GM19043 (cell line): ENCODE measurements around the gene NUDT15.
A peak's percentile ranks its signal among the peaks of the same experiment; 100 is the strongest.
"Not testable (repeated sequence)": the region's sequence is repeated elsewhere in the genome, so short reads cannot be mapped to it uniquely, and the experiment has no call there.

Experiments used
- ATAC-seq: cut with Tn5 transposase; IDR thresholded peaks from one replicate; pipeline ENCODE4 v1.9.1; 2021; ENCODE audit warnings: low read depth; ENCODE audit not compliant: unreplicated experiment

The NUDT15 gene

DNA sequence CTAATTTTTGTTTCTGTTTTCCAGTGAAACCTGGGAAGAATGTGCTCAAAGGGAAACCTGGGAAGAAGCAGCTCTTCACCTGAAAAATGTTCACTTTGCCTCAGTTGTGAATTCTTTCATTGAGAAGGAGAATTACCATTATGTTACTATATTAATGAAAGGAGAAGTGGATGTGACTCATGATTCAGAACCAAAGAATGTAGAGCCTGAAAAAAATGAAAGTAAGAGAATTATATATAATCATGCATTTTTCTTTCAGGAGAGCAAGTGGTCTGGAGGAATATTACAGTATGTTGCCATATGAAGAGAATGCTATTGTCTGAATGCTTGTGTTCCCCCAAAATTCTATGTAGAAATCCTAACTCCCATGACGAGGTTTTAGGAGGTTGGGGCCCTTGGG, 3.4 kb downstream of the NUDT15 start:
- ATAC-seq, result no peak

DNA sequence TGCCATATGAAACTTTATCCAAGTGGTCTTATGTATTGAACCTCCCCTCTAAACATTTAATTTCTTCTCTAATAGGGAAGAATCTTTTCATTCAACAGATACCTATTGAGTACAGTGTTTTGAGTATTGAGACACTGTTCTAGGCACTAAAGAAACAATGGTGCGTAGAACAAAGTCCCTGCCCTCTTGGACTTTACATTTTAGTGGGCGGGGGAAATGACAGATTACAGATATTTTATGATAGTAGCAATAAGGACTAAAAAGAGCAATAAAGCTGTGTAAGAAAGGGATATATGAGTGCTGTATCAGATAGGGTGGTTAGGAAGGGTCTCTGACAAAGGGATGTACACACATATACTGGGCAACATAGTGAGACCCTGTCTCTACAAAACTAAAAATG, 5.4 kb downstream of the NUDT15 start:
- ATAC-seq, result no peak

DNA sequence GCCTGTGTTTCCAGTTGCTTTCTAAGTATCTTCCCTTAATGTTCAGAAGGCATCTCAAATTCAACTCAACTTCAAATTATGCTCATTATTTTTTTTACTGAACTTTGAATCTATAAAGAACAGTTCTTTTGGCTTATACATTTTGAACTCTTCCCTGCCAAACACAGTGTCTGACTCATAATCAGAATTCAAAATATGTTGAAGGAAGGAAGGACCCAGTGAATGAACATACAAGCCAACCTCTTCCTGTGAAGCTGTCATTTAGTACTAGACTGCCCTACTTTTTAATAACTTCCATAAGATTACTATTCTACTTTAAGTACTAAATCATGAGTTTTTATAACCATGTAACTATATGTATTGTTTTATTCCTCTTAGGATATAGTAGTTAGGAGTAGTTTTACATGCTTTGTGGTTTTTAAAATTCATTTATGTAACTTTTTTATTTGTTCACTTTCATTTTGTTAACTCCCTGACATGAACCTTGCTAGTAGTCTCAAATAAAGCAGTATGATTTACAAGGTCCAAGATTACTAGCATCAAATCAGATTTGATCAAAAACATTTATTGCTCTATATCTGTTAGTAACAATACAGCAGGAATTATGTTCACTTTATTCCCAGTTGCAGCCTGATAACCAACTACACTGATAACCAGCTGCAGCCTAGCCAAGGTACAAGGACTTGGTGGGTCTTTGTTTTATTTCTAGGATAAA, 6.4 kb downstream of the NUDT15 start:
- ATAC-seq, result no peak

DNA sequence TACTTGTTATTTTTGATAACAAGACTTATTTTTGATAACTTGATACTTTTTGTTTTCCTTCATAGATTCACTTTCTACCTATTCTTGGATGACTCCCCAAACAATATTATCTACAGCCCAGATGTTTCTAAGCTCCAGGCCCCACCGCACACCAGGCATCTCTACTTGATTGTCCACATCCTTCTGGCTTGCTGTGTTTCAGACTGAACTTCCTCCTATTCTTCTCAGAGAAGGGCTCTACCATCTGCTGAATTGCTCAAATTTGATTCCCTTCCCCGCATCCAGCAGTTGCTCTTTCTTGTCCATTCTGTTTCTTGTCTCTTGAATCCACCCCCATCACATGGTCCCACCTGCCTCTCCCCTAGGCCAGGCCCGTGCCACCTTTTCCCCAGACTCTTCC, 13.0 kb downstream of the NUDT15 start:
- no peak for ATAC-seq

DNA sequence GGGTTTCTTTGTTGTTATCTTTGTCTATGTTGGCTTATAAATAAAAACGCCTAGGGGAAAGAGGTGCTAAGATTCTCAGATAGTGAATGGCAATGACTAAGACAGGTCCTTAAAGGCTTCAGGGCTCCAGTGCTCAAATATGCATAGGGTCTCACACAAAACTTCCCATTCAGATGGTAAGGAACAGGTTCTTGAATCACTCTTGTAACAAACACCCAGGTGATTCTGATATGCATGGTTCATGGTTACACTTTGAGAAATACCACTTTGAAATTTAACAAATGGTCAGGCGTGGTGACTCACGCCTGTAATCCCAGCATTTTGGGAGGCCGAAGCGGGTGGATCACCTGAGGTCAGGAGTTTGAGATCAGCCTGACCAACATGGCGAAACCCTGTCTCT, 17.1 kb downstream of the NUDT15 start:
- no peak for ATAC-seq

DNA sequence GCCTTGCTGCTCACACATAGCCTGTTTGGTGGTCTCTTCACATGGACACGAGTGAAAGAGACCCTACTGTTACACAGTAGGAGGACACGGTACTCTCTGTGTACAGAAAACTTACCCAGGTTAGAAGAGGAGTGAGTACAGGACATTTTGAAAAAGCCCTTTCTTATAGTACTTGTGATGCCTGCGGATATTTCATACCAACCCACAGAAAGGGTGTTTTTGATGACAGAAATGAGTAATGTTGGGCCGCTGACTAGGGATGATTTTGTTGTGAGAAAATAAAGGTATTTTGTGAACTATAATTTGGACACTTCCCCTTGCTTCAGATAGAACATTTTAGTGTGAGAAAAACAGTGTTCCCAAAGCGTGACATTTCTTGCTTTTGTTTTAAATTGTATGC, 18.2 kb downstream of the NUDT15 start:
- ATAC-seq, result no peak

DNA sequence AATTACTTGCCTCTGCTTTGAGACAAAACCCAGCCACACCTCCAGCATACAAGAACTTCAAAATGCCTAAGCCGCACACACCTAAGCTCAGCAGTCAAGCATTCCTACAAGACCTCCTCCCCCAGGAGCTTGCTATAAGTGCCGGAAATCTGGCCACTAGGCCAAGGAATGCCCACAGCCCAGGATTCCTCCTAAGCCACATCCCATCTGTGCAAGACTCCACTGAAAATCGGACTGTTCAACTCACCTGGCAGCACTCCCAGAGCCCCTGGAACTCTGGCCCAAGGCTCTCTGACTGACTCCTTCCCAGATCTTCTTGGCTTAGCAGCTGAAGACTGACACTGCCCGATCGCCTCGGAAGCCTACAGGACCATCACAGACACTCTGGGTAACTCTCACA, 21.0 kb downstream of the NUDT15 start:
- ATAC-seq, result not testable (repeated sequence)

DNA sequence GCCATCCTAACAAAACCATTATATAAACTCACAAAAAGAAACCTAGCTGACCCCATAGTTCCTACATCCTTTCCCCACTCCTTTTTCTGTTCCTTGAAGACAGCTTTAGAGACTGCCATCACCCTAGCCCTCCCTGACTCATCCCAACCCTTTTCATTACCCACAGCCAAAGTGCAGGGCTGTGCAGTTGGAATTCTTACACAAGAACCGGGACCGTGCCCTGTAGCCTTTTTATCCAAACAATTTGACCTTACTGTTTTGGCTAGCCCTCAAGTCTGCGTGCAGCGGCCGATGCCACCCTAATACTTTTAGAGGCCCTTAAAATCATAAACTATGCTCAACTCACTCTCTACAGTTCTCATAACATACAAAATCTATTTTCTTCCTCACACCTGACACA, 22.4 kb downstream of the NUDT15 start:
- ATAC-seq, result not testable (repeated sequence)

DNA sequence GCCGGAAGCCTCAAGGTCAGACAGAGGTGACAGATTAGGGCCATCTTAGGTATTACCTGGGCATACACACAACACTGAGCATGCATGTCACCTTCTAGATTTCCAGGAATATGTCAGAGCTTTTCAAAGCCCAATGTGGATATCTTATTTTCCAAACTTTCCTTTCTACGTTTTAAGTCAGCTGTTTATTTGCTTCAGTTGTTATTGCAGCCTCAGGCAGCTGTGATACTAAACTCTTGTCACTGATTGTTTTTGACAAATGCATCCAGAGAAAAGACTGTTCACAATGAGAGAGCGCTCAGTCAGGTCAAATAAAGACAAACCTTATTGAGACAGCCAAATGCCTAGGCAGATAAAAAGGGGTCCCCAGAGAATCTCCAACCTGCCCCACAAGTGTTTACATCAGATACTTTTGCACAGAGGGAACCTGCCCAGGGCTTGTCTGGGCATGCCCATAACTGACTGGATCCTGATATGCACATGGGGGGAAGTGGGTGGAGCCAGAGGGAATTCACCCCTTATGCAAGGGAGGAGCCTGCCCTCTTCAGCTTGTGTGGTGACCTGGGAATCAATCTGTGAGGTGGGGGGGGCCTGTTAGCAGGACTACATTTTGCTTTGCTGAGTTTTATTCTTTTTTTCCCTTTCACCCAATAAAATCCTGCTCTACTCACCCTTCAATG, 28.9 kb downstream of the NUDT15 start:
- peak; percentile 59 for ATAC-seq

DNA sequence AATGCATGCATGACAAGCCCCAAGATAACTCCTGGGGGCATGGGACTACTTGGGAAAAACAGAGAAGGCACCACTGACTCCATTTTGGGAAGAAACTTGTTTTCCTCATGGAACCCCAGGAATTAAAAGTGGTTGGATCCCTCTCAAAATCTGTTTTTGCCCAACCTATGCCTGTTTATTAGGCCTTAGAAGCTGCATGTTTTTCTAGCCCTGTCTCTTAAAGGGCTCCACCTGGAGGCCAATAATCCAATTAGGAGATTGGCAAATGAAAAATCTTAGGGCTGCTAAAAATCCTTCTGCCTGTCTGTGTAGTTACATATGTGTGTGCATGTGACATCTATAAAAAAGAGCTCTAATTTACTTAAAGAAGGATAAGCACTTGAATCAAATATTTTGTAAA, 30.5 kb downstream of the NUDT15 start:
- no peak for ATAC-seq

DNA sequence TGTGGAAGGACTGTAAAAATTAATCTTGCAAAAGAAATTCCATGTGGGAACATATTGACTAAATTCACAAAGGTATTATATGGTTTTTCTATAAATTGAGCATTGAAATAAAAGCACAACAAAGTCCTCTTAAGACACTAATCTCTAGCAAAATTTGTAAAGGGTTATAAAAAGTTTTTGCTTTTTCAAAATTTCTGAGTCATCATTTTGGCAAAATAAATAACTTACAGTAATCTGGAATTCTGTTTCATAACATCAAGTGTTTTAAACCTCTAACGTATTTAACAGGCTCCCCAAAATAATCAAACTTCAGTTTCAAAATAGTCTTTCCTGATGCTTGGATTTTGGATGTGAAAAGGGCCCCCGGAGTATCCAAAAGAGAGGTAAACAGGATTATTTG, 31.4 kb downstream of the NUDT15 start:
- no peak for ATAC-seq

DNA sequence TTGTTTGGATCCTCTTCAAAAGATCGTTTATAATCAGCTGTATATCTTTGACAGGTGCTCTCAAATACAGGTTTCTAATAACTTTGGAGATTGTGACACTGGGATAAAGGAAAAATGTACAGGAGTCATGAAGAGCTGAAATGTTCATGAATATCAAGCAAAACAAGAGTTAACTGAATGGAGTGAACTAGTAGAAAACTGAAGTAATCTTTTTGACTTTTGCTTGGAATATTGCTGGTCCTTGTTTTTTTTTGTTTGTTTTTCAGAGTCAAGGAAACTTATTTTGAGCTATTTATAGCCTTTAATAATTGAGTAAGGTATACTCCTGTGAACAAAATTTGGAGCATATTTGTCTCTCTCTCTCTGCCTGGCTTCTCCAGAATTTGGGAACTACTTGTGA, 32.0 kb downstream of the NUDT15 start:
- no peak for ATAC-seq

DNA sequence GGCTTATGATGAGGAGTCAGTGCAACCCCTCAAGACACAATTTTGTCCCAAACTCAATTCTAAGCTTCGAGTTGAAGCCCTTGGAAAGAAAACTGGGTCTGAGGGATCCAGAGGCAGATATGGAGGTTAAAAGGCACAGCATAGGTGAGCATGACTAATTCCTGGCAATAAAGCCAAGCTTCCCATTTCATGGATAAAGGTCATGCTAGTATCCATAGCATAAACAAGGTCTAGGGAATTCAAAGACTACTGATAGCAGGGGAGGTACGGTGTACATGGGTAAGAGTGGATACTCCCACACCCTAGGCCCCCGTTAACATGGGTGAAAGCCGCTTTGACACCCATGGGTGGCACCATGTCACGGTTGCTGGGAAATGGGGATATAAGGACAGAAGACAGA, 33.4 kb downstream of the NUDT15 start:
- ATAC-seq, result no peak

DNA sequence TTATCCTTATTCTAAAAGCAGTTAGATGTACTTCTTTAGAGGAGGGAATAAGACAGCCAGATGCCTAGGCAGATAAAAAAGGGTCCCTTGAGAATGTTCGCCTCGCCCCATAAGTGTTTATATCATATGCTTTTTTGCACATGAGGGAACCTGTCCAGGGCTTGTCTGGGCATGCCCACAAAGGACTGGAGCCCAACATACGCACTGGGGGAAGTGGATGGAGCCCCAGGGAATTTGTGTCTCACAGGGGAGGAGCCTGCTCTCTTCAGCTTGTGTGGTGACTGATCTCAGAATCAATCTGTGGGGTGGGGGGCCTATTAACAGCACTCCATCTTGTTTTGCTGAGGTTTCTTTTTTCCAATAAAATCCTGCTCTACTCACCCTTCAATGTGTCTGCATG, 34.8 kb downstream of the NUDT15 start:
- ATAC-seq, result no peak

DNA sequence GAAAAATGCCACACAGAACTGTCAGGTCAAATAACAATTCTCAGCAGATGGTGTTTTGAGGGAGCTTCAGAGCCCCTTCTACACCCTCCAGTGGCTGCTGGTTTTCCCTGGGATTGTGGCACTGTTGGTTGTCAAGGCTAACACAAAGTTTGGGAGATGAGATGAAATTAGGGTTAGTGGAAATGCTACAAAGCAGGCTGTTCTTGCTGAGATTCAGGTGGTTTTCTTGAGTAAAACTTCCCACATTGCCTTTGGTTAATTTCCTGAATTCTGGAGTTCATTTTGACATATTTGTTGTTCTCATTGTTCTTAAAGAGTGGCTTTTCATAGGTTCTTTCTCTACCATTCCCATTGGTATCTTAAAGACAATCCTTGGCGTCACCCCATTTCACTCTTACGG, 35.3 kb downstream of the NUDT15 start:
- no peak for ATAC-seq

DNA sequence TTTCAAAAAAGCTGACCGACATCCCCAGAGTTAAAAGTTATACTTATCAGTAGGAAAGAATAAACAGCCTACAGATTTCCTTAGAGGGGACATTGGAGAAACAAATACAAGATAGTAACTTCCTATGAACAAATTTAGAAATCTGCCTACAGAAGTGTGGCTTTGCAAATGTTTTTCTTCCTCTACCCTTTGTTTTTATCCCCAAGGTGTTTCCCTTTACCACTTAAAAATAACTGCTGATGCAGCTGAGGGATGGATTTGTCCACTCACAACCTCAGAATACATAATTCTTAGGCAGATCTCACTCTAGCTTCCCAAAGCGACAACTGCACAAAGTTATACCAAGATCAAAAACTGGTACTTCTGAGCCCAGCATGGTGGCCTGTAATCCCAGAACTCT, 36.5 kb downstream of the NUDT15 start:
- no peak for ATAC-seq

DNA sequence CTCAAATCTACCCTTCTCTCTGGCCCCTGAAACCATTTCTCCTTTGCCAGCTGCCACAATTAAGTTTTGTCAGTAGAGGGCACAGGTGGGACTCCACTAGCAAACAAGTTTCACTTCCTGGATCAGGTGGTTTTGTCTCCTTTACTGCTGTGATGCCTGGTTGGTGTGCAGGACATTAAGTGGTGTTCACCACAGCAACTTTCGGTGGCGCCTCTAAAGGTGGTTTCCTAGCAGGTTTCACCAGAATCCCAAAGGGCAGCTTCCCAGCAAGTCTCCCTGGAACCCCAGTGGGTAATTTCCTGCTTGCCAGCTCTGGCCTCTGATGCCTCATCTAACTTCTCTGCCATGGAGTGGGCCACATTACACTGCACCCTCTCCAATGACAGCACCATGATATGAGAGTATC, 40.7 kb downstream of the NUDT15 start:
- ATAC-seq, result peak; percentile 94

DNA sequence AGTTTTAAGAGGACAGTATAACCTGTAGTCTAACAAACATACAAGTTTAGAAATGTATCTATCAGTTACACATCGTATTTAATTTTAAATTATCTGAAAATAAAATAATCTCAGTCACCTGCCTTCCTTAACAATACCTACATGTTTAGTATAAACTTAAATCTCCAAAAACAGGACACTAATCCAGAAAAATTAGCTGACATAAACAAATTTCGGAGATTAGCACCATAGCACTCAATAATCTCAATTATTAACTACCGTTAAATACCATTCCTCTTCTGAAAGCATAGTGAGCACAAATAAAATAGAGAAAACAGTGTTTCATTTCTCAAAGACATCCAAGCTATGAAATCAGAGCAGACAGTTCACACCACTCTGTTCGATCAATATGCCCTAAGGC, 44.2 kb downstream of the NUDT15 start:
- ATAC-seq, result no peak

DNA sequence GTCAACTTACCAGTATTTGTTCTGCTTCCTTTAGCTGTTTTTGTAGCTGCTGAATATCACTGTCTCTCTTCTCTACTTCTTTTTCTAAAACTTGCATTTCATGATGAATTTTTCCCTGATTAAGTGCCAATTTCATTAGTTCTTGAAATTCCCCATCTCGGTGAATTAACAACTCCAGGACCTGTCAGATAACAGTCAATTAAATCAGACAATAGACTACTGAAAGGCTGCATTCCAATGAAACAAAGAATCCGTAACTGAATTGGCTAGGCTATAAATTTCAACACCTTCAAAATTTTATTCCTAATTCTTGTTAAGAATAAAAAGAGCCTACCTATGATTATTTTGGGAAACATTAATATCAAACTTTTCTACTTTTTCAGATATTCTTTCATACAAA, 48.7 kb downstream of the NUDT15 start:
- no peak for ATAC-seq

DNA sequence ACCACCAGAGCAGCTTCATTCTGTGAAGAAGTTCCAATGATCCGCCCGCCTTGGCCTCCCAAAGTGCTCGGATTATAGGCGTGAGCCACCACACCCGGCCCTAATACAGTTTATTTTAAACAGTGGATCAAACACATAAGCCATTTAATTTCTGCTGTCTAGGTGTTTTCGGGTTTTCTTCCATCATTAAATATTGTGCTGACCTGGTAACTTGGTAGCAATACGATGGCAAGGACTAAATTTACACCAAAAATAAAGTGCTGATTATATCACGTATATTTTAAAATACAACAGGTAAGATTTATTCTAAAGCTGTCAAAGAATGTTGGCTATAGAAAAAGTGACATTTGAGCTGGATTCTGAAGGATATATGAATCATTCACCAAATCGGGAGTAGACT, 56.1 kb downstream of the NUDT15 start:
- ATAC-seq, result no peak

DNA sequence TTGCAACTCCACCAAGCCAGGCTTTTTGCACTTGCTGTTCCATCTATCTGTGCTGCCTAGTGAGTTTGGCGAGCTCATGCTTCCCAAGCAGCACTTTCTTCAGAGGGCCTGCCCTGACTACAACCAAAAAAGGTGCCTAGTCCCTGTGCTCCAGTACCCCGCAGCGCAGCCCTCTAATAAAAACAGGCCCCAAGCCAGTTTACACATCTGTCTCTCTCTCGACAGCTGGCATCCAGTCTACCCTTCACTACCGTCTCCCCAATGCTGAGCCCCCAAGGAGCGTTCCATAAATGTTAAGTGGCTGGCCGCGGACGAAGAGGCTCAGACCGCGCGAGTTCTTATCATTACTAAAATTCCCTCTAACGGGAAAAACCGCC, 56.9 kb downstream of the NUDT15 start:
- ATAC-seq, result no peak

DNA sequence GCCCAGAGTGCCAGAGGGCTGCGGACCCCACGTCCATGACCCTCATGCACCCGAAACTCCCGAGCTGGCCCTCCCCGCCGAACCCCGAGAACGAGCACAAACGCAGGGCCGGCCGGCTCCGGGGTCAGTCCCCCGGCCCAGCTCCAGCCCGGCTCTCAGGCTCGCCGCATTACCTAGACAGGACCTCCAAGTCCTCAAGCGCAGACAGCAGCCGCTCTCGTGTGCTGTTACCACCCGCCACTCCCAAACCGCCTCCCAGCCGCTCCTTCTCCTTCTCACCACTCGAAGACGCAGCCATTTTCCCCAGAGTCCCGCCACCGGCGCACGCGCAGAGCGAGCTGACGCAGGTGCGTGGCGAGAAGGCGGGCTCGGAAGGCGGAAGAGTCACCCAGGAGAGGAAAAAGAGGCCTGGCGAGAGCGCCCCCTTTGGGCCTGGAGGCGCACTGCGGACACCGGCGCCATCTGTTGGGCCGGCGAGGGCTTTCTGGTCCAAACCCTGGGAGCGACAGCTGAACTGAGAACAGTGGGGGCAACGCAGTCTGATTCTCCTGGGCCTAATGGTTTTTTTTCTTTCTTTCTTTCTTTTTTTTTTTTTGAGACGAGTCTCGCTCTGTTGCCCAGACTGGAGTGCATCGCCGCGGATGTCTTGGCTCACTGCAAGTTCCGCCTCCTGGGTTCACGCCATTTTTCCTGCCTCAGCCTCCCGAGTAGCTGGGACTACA, 57.4 kb downstream of the NUDT15 start, which contains the start of gene MED4:
Gene MED4 (minus strand): TSS at position 324 of the 722 bp plus-strand sequence. CDS start 26 bp downstream, at position 298.
- ATAC-seq, result peak; percentile 91
